IMR-90 (cell line): Measurements from ENCODE around the gene ESR2. TPM values are rescaled to one million over a fixed set of nuclear protein-coding genes. Genes with fewer than 3 reads are reported as not detected.

ENCODE experiments used
- ATAC-seq: fragments of 200-7000 bp; cut with Tn5 transposase; 2 replicates; pipeline ENCODE4 v1.9.1; 2020; ENCODE audit warnings: low read depth, mild to moderate bottlenecking, moderate library complexity
- BruUV-seq: library from RNA; stranded (reverse); fragments of 400-500 nt; replicated peaks from 2 replicates; lab custom pipeline; 2021; lab: Mats Ljungman, UMichigan
- CTCF ChIA-PET: fragments of 300-600 bp; formaldehyde crosslinking; extraction: SDS; loops from one replicate; lab custom pipeline; 2021; ENCODE audit warnings: antibody characterized with exemption; lab: Yijun Ruan, JAX
- POLR2A ChIA-PET: fragments of 300-600 bp; sonication (Branson Sonifier 250); formaldehyde crosslinking; loops from one replicate; lab custom pipeline; 2022; ENCODE audit warnings: antibody characterized with exemption; ENCODE audit not compliant: unreplicated experiment; lab: Charles Lee
- DNase-seq: peaks from one replicate; pipeline ENCODE4 v3.0.0; 2013
- H2AFZ ChIP-seq: replicated peaks from 2 replicates; pipeline ENCODE3; 2013; ENCODE audit warnings: low read length, mild to moderate bottlenecking; ENCODE audit not compliant: poor library complexity
- H2AK5ac ChIP-seq: 2 replicates; pipeline ENCODE4 v1.6.1; 2013; ENCODE audit warnings: low read depth, low read length, inconsistent platforms
- H2AK9ac ChIP-seq: replicated peaks from 2 replicates; pipeline ENCODE3; 2013; ENCODE audit warnings: mild to moderate bottlenecking, low read depth, low read length, moderate library complexity; ENCODE audit not compliant: poor library complexity
- H2BK120ac ChIP-seq: 2 replicates; pipeline ENCODE4 v1.6.1; 2013; ENCODE audit warnings: low read depth, low read length, inconsistent platforms
- H2BK15ac ChIP-seq: 3 replicates; pipeline ENCODE4 v1.6.1; 2013; ENCODE audit warnings: low read depth, low read length, inconsistent platforms
- H2BK20ac ChIP-seq: 2 replicates; pipeline ENCODE4 v1.6.1; 2013; ENCODE audit warnings: low read depth, mild to moderate bottlenecking, inconsistent platforms, low read length, moderate library complexity
- H2BK5ac ChIP-seq: 2 replicates; pipeline ENCODE4 v1.6.1; 2013; ENCODE audit warnings: mild to moderate bottlenecking, low read depth, low read length, inconsistent platforms; ENCODE audit not compliant: poor library complexity, severe bottlenecking
- H3K14ac ChIP-seq: replicated peaks from 2 replicates; pipeline ENCODE4 v1.6.1; 2013; ENCODE audit warnings: low read depth, low read length, inconsistent platforms
- H3K18ac ChIP-seq: 2 replicates; pipeline ENCODE4 v1.6.1; 2013; ENCODE audit warnings: low read depth, low read length, control low read depth
- H3K23ac ChIP-seq: 2 replicates; pipeline ENCODE4 v1.6.1; 2013; ENCODE audit warnings: low read depth, low read length, inconsistent platforms
- H3K27ac ChIP-seq: 2 replicates; pipeline ENCODE4 v1.5.1; 2013; ENCODE audit warnings: mild to moderate bottlenecking, control low read depth, low read length; ENCODE audit not compliant: insufficient read depth
- H3K27me3 ChIP-seq: 2 replicates; pipeline ENCODE4 v1.6.1; 2013; ENCODE audit warnings: low read length; ENCODE audit not compliant: control insufficient read depth, insufficient read depth
- H3K36me3 ChIP-seq: 2 replicates; pipeline ENCODE4 v1.6.1; 2013; ENCODE audit warnings: low read length, mixed read lengths; ENCODE audit not compliant: control insufficient read depth, insufficient read depth
- H3K4ac ChIP-seq: 2 replicates; pipeline ENCODE4 v1.6.1; 2013; ENCODE audit warnings: low read depth, low read length, inconsistent platforms
- H3K4me1 ChIP-seq: 2 replicates; pipeline ENCODE4 v1.6.1; 2013; ENCODE audit warnings: low read length, mixed read lengths; ENCODE audit not compliant: control insufficient read depth, insufficient read depth
- H3K4me2 ChIP-seq: 2 replicates; pipeline ENCODE4 v1.6.1; 2013; ENCODE audit warnings: low read depth, mild to moderate bottlenecking, control low read depth, low read length, moderate library complexity
- H3K4me3 ChIP-seq: 2 replicates; pipeline ENCODE4 v1.5.1; 2013; ENCODE audit warnings: low read depth, mild to moderate bottlenecking, control low read depth, low read length, moderate library complexity; ENCODE audit not compliant: insufficient read depth
- H3K56ac ChIP-seq: 2 replicates; pipeline ENCODE4 v1.6.1; 2013; ENCODE audit warnings: low read length, inconsistent platforms; ENCODE audit not compliant: insufficient read depth; ENCODE audit errors: extremely low read depth
- H3K79me1 ChIP-seq, 2 experiments: 2 replicates each; pipeline ENCODE4 v1.6.1; 2013; ENCODE audit warnings: low read length in 2 of 2, inconsistent platforms in 1 of 2, low read depth in 1 of 2
- H3K9ac ChIP-seq: 2 replicates; pipeline ENCODE4 v1.6.1; 2013; ENCODE audit warnings: low read depth, low read length, control low read depth
- H3K9me1 ChIP-seq: 2 replicates; pipeline ENCODE4 v1.6.1; 2013; ENCODE audit warnings: low read length, inconsistent platforms; ENCODE audit not compliant: insufficient read depth
- H3K9me3 ChIP-seq: 2 replicates; pipeline ENCODE4 v1.6.1; 2013; ENCODE audit warnings: low read length; ENCODE audit not compliant: control insufficient read depth, insufficient read depth
- H4K20me1 ChIP-seq: 2 replicates; pipeline ENCODE4 v1.6.1; 2013; ENCODE audit warnings: low read length, inconsistent platforms; ENCODE audit not compliant: insufficient read depth
- H4K5ac ChIP-seq: 2 replicates; pipeline ENCODE4 v1.6.1; 2013; ENCODE audit warnings: mild to moderate bottlenecking, low read depth, low read length, control low read depth
- H4K8ac ChIP-seq, 2 experiments: 2 replicates each; pipeline ENCODE4 v1.6.1; 2013; ENCODE audit warnings: low read depth in 2 of 2, low read length in 2 of 2, control low read depth in 1 of 2, inconsistent platforms in 1 of 2
- H4K91ac ChIP-seq: 2 replicates; pipeline ENCODE4 v1.6.1; 2013; ENCODE audit warnings: low read depth, low read length, inconsistent platforms; ENCODE audit not compliant: insufficient read depth
- BHLHE40 ChIP-seq: fragments of 150-350 bp; IDR thresholded peaks from 2 replicates; pipeline ENCODE4 v1.6.1; 2016; ENCODE audit warnings: mild to moderate bottlenecking, low read depth, low read length
- FOS ChIP-seq: fragments of 150-350 bp; IDR thresholded peaks from 2 replicates; pipeline ENCODE4 v1.6.1; 2016; ENCODE audit warnings: low read depth, low read length
- USF2 ChIP-seq: fragments of 150-350 bp; IDR thresholded peaks from 2 replicates; pipeline ENCODE4 v1.6.1; 2017; ENCODE audit warnings: mild to moderate bottlenecking, antibody characterized with exemption, low read length, low read depth
- WGBS, 2 experiments: methylation state at CpG; one replicate each; pipeline versions ENCODE4 v1.1.5 to v1.1.7; 2013; ENCODE audit warnings: missing lambda C conversion rate in 2 of 2; ENCODE audit not compliant: insufficient read length in 1 of 2; ENCODE audit errors: extremely low coverage in 2 of 2; 5-methylcytosine and 5-hydroxymethylcytosine counted together
- dilution Hi-C: fragments of 300-500 bp; cut with HindIII; formaldehyde crosslinking; loops from one replicate; pipeline ENCODE4 v1.14.3; 2018; ENCODE audit warnings: low sequenced_read_pairs; ENCODE audit not compliant: unreplicated experiment
- in situ Hi-C: fragments of 300-500 bp; cut with MboI; formaldehyde crosslinking; loops from 3 replicates; pipeline ENCODE4 v1.14.3; 2019; ENCODE audit warnings: low sequenced_read_pairs, inconsistent platforms, mixed read lengths
- intact Hi-C: fragments of 100-400 bp; cut with micrococcal nuclease; formaldehyde crosslinking; loops from 2 replicates; pipeline ENCODE4 v1.10.0; 2022
- polyA plus RNA-seq, 3 experiments: library from polyadenylated mRNA; depleted of rRNA; stranded (reverse); fragments of >200 nt; gene quantifications; 2 replicates each; pipeline ENCODE4 v1.2.3, GENCODE V29; 2012; ENCODE audit warnings: low replicate concordance in 1 of 3
- total RNA-seq: library from RNA; depleted of rRNA; stranded (reverse); fragments of >200 nt; gene quantifications from 2 replicates; pipeline ENCODE4 v1.2.3, GENCODE V29; 2012
- TF ChIP-seq, protein P1 (sequence below): fragments of 150-350 bp; IDR thresholded peaks from 2 replicates; pipeline ENCODE4 v1.6.1; 2016; ENCODE audit warnings: low read depth, mild to moderate bottlenecking, low read length, moderate library complexity, borderline replicate concordance

The ESR2 gene
- total and polyA plus RNA-seq, 2 of the 4 experiments (the other 2 are of a cell fraction): under 0.01 to 0.03 TPM

GRCh38 chr14:64115401-64115800, 178.8 kb downstream of the ESR2 start:
- POLR2A ChIA-PET: no interaction called here
- Histone ChIP-seq H2AK5ac (no peak overlapping the region), H2AFZ (no peak overlapping the region), H2BK120ac (no peak overlapping the region), H3K9me3 (no peaks in the 10 kb centered on the region), H3K18ac (no peak overlapping the region), H2AK9ac (no peak overlapping the region), H2BK5ac (no peak overlapping the region), H2BK15ac (no peak overlapping the region), H3K4me1 (peaks cover 6% of the 10 kb centered on the region), H3K23ac (no peak overlapping the region), H3K27ac (no peak overlapping the region), H4K91ac (no peak overlapping the region), H4K8ac (no peak overlapping the region), H3K9ac (no peak overlapping the region), H4K5ac (no peak overlapping the region), H3K27me3 (no peaks in the 10 kb centered on the region), H3K4ac (no peak overlapping the region), H4K20me1 (no peaks in the 10 kb centered on the region), H3K56ac (no peak overlapping the region), H3K36me3 (no peaks in the 10 kb centered on the region), H3K4me2 (no peak overlapping the region), H3K4me3 (no peak overlapping the region), H3K79me1 (no peaks in the 10 kb centered on the region), H2BK20ac (no peak overlapping the region), H3K9me1 (no peaks in the 10 kb centered on the region; the same call in 1 of the 2 replicates), H3K14ac (no peak overlapping the region)
- WGBS, 2 experiments: 100% methylated on average over 1 of the region's 6 CpGs; no CpG with 5 or more reads in 1 of the 2 experiments
- CTCF ChIA-PET: no interaction called here
- dilution Hi-C loops: no loop called here
- in situ Hi-C loops: no loop called here
- ATAC-seq (no peak), DNase-seq (no peak)
- intact Hi-C loops: no loop called here
- no TSS peak for BruUV-seq
- TF ChIP-seq USF2 (no peak), BHLHE40 (no peak), FOS (no peak)
- TF ChIP-seq, protein P1, sequence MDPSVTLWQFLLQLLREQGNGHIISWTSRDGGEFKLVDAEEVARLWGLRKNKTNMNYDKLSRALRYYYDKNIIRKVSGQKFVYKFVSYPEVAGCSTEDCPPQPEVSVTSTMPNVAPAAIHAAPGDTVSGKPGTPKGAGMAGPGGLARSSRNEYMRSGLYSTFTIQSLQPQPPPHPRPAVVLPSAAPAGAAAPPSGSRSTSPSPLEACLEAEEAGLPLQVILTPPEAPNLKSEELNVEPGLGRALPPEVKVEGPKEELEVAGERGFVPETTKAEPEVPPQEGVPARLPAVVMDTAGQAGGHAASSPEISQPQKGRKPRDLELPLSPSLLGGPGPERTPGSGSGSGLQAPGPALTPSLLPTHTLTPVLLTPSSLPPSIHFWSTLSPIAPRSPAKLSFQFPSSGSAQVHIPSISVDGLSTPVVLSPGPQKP: no peak
